Measurements from ENCODE around the gene PTPN5.
A peak's percentile ranks its signal among the peaks of the same experiment; 100 is the strongest.

PTPN5 gene

DNA sequence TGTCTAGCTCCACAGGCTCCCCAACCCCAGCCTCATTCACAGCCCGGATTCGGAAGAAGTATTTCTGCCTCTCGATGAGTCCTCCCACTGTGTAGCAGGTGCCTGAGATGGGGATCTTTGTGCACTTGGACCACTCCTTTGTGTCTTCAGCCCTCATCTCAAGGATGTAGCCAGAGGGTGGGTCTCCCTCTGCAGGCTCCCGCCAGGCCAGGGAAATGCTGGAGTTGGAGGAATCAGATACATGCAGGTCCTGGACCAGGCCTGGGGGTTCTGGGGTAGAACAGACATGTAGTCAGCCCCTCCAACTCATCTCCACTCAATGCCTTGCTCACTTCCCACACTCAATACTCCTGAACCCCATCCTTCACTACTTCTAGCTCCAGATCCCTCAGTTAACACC, 82.2 kb downstream of the PTPN5 start:
- TF ChIP-seq, protein P1, sequence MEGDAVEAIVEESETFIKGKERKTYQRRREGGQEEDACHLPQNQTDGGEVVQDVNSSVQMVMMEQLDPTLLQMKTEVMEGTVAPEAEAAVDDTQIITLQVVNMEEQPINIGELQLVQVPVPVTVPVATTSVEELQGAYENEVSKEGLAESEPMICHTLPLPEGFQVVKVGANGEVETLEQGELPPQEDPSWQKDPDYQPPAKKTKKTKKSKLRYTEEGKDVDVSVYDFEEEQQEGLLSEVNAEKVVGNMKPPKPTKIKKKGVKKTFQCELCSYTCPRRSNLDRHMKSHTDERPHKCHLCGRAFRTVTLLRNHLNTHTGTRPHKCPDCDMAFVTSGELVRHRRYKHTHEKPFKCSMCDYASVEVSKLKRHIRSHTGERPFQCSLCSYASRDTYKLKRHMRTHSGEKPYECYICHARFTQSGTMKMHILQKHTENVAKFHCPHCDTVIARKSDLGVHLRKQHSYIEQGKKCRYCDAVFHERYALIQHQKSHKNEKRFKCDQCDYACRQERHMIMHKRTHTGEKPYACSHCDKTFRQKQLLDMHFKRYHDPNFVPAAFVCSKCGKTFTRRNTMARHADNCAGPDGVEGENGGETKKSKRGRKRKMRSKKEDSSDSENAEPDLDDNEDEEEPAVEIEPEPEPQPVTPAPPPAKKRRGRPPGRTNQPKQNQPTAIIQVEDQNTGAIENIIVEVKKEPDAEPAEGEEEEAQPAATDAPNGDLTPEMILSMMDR (IDR thresholded peaks at IDR 0.05): no peak
- intact Hi-C loops (cut with DNase I; ENCODE audit: low total_unique reads): no loop called here

GRCh38 chr11:18707811-18708340, 83.7 kb downstream of the PTPN5 start:
- intact Hi-C loops (cut with DNase I; ENCODE audit: low total_unique reads): no loop called here
- no peak for DNase-seq

More for the DNA sequence above, 82.2 kb downstream of the PTPN5 start:
- Histone ChIP-seq H3K27me3 (no peaks in the 10 kb centered on the region), H3K9me3 (no peaks in the 10 kb centered on the region), H3K4me1 (peaks cover 0 to 26% (median 10%) of the 10 kb centered on the region in 4 donors), H3K27ac (no peak overlapping the region), H3K4me3 (no peak overlapping the region), H3K36me3 (no peaks in the 10 kb centered on the region)
- DNase-seq: no peak

GRCh38 chr11:18706330-18707243, 85.0 kb downstream of the PTPN5 start:
- Histone ChIP-seq H3K4me3 (peak overlapping the region; percentile 51 to 66), H3K9me3 (no peaks in the 10 kb centered on the region), H3K27ac (peak overlapping the region; percentile 79 to 80), H3K27me3 (no peaks in the 10 kb centered on the region), H3K4me1 (peaks cover 0 to 26% (median 10%) of the 10 kb centered on the region in 4 donors), H3K36me3 (peaks cover 0 to 16% (median 13%) of the 10 kb centered on the region in 3 donors)
- DNase-seq: peak; percentile 71 to 82
- TF ChIP-seq, protein P1 (IDR thresholded peaks at IDR 0.05): no peak
- intact Hi-C loops (cut with DNase I; ENCODE audit: low total_unique reads): no loop called here

More at GRCh38 chr11:18707811-18708340, 83.7 kb downstream of the PTPN5 start:
- Histone ChIP-seq H3K27me3 (no peaks in the 10 kb centered on the region), H3K4me3 (no peak overlapping the region), H3K36me3 (peaks cover 0 to 4% (median 0%) of the 10 kb centered on the region in 3 donors), H3K9me3 (no peaks in the 10 kb centered on the region), H3K4me1 (peaks cover 0 to 26% (median 10%) of the 10 kb centered on the region in 4 donors), H3K27ac (no peak overlapping the region)
- TF ChIP-seq, protein P1 (IDR thresholded peaks at IDR 0.05): no peak

- H3K36me3 ChIP-seq: peaks cover 0 to 19% (median 18%) of the 10 kb centered on the region in 3 donors
- H3K4me1 ChIP-seq: peaks cover 0 to 29% (median 10%) of the 10 kb centered on the region in 4 donors
- H3K27ac ChIP-seq: peak overlapping the region; percentile 79 to 80
- no peaks in the 10 kb centered on the region for H3K9me3 ChIP-seq
- TF ChIP-seq, protein P1 (IDR thresholded peaks at IDR 0.05): no peak
- intact Hi-C loops (cut with DNase I; ENCODE audit: low total_unique reads): no loop called here
- peak overlapping the region; percentile 51 to 66 for H3K4me3 ChIP-seq
- H3K27me3 ChIP-seq: no peaks in the 10 kb centered on the region
- DNase-seq: peak; percentile 41 to 73
Observed at GRCh38 chr11:18705651-18706281, 85.8 kb downstream of the PTPN5 start.

DNA sequence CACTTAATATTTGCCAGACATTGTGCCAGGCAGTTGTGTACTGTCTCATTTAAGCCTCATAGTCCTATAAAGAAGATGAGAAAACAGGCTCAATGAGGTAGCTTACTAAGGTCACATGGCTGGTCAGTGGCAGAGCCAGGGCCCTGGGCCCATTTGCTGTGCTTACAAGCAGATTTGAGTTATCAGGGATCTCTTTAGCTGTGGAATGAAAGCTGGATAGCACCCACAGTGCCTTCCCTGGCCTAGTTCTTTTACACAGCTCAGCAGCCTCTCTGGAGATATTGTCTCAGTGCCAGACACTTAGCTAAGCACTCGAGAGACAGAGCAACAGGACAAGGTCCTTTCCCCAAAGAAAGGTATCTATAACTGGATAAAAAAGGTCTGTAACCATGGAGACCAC, 86.9 kb downstream of the PTPN5 start:
- H3K4me3 ChIP-seq: no peak overlapping the region
- peaks cover 0 to 19% (median 18%) of the 10 kb centered on the region in 3 donors for H3K36me3 ChIP-seq
- intact Hi-C loops (cut with DNase I; ENCODE audit: low total_unique reads): no loop called here
- DNase-seq: no peak
- H3K9me3 ChIP-seq: no peaks in the 10 kb centered on the region
- TF ChIP-seq, protein P1 (IDR thresholded peaks at IDR 0.05): no peak
- H3K27ac ChIP-seq: no peak overlapping the region
- H3K27me3 ChIP-seq: no peaks in the 10 kb centered on the region
- H3K4me1 ChIP-seq: peaks cover 0 to 39% (median 11%) of the 10 kb centered on the region in 4 donors

Measured in tibial artery (tissue), 4 donors.